ENCODE results near the gene TMEM74B. TPM values are rescaled to one million over a fixed set of nuclear protein-coding genes. Genes with fewer than 3 reads are reported as not detected.
"Not testable (repeated sequence)": the region's sequence is repeated elsewhere in the genome, so short reads cannot be mapped to it uniquely, and the experiment has no call there.

TMEM74B gene
- total and polyA plus RNA-seq, 2 donors = 0.47 to 1.3 TPM

DNA sequence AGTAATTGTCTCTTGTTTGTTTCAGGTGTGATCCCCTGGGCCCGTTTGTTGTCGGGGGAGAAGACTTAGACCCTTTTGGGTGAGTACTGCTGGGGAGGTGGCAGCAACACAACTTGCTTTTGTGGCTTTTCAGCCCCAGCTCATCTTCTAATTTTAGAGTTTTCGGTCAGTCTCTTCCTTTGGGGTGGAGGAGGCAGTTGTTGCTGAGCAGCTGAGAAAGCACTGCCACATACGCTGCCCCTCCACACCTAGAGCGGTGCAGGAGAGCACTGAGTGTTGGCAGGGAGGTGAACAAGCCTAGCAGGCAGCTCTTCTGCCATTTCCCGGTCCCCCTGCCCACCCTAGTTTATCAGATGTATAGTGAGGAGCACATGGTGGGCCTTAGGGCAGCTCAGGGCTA is 21.7 kb downstream of the TMEM74B start:
- H3K4me1 ChIP-seq (ENCODE audit: control insufficient read depth in 2 of 2, insufficient read depth in 2 of 2, low read length in 2 of 2) = no peaks in the 10 kb centered on the region
- no peak for DNase-seq (ENCODE audit: low read depth in 6 of 9, low spot score in 9 of 9)
- WGBS = 98% methylated on average over 6 of the region's 6 CpGs
- no peak overlapping the region for H3K27ac ChIP-seq (ENCODE audit: low read depth in 1 of 2, low read length in 1 of 2)
- H3K36me3 ChIP-seq (ENCODE audit: control insufficient read depth in 2 of 2, insufficient read depth in 2 of 2, low read length in 1 of 2) = peaks cover 71 to 75% of the 10 kb centered on the region in 2 donors
- H3K9me3 ChIP-seq (ENCODE audit: control insufficient read depth in 2 of 2, insufficient read depth in 1 of 2, low read length in 1 of 2) = no peaks in the 10 kb centered on the region
- no peaks in the 10 kb centered on the region for H3K27me3 ChIP-seq (ENCODE audit: control insufficient read depth in 2 of 2, insufficient read depth in 1 of 2, low read length in 1 of 2)
- no peak overlapping the region for H3K4me3 ChIP-seq (ENCODE audit: low read length in 2 of 2)

DNA sequence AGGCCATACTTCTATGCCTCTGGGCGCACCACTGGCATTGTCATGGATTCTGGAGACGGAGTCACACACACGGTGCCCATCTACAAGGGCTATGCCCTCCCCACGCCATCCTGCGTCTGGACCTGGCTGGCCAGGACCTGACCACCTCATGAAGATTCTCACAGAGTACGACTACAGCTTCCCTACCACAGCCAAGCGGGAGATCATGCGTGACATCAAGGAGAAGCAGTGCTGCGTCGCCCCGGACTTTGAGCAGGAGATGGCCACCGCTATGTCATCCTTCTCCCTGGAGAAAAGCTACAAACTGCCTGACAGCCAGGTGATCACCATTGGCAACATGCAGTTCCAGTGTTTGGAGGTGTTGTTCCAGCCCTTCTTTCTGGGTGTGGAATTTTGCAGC is 23.8 kb downstream of the TMEM74B start:
- no peaks in the 10 kb centered on the region for H3K9me3 ChIP-seq (ENCODE audit: control insufficient read depth in 2 of 2, insufficient read depth in 1 of 2, low read length in 1 of 2)
- H3K4me1 ChIP-seq (ENCODE audit: control insufficient read depth in 2 of 2, insufficient read depth in 2 of 2, low read length in 2 of 2) = no peaks in the 10 kb centered on the region
- no peak overlapping the region for H3K27ac ChIP-seq (ENCODE audit: low read depth in 1 of 2, low read length in 1 of 2)
- H3K4me3 ChIP-seq (ENCODE audit: low read length in 2 of 2) = no peak overlapping the region
- peaks cover 61 to 62% of the 10 kb centered on the region in 2 donors for H3K36me3 ChIP-seq (ENCODE audit: control insufficient read depth in 2 of 2, insufficient read depth in 2 of 2, low read length in 1 of 2)
- 98% methylated on average over 12 of the region's 12 CpGs for WGBS
- H3K27me3 ChIP-seq (ENCODE audit: control insufficient read depth in 2 of 2, insufficient read depth in 1 of 2, low read length in 1 of 2) = no peaks in the 10 kb centered on the region
- no peak for DNase-seq (ENCODE audit: low read depth in 6 of 9, low spot score in 9 of 9)

DNA sequence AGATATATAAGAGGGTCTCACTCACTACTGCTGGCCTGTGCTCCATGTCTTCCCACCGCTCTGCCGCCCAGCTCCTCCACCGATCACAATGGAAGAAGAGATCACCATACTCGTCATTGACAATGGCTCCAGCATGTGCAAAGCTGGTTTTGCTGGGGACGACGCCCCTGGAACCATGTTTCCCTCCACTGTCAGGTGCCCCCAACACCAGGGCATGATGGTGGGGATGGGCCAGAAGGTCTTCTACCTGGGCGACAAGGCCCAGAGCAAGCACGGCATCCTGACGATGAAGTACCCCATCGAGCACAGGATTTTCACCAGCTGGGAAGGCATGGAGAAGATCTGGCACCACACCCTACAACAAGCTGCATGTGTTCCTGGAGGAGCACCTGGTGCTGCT is 24.3 kb downstream of the TMEM74B start:
- WGBS = over 99% methylated on average over 10 of the region's 10 CpGs
- no peak for DNase-seq (ENCODE audit: low read depth in 6 of 9, low spot score in 9 of 9)
- no peaks in the 10 kb centered on the region for H3K9me3 ChIP-seq (ENCODE audit: control insufficient read depth in 2 of 2, insufficient read depth in 1 of 2, low read length in 1 of 2)

DNA sequence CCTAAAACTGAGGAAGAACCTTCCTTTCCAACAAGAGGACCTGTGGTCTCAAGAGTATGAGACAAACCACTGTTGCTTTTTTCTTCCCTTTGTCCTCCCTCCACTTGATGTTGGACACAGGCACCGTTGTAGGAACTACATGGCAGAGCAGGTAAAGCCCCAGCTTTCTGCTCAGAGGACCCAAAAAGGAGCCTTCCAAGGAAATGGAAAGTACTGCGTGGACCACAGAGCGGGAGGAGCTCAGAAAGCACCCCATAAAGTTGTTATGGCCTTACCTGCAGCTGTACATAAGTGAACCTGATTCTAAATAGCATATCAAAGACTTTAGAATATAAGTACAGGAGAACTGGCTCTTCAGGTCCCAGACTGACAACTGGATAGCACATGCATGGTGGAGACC is 29.4 kb downstream of the TMEM74B start:
- Histone ChIP-seq H3K4me1 (ENCODE audit: control insufficient read depth in 2 of 2, insufficient read depth in 2 of 2, low read length in 2 of 2) (no peaks in the 10 kb centered on the region), H3K27ac (ENCODE audit: low read depth in 1 of 2, low read length in 1 of 2) (no peak overlapping the region), H3K9me3 (ENCODE audit: control insufficient read depth in 2 of 2, insufficient read depth in 1 of 2, low read length in 1 of 2) (no peaks in the 10 kb centered on the region), H3K27me3 (ENCODE audit: control insufficient read depth in 2 of 2, insufficient read depth in 1 of 2, low read length in 1 of 2) (no peaks in the 10 kb centered on the region), H3K4me3 (ENCODE audit: low read length in 2 of 2) (no peak overlapping the region), H3K36me3 (ENCODE audit: control insufficient read depth in 2 of 2, insufficient read depth in 2 of 2, low read length in 1 of 2) (peaks cover 29 to 32% of the 10 kb centered on the region in 2 donors)
- no peak for DNase-seq (ENCODE audit: low read depth in 6 of 9, low spot score in 9 of 9)
- over 99% methylated on average over 3 of the region's 3 CpGs for WGBS

More for the DNA sequence above, 24.3 kb downstream of the TMEM74B start:
- no peak overlapping the region for H3K4me3 ChIP-seq (ENCODE audit: low read length in 2 of 2)
- no peaks in the 10 kb centered on the region for H3K27me3 ChIP-seq (ENCODE audit: control insufficient read depth in 2 of 2, insufficient read depth in 1 of 2, low read length in 1 of 2)
- no peaks in the 10 kb centered on the region for H3K4me1 ChIP-seq (ENCODE audit: control insufficient read depth in 2 of 2, insufficient read depth in 2 of 2, low read length in 2 of 2)
- H3K36me3 ChIP-seq (ENCODE audit: control insufficient read depth in 2 of 2, insufficient read depth in 2 of 2, low read length in 1 of 2) = peaks cover 57 to 59% of the 10 kb centered on the region in 2 donors
- H3K27ac ChIP-seq (ENCODE audit: low read depth in 1 of 2, low read length in 1 of 2) = no peak overlapping the region

DNA sequence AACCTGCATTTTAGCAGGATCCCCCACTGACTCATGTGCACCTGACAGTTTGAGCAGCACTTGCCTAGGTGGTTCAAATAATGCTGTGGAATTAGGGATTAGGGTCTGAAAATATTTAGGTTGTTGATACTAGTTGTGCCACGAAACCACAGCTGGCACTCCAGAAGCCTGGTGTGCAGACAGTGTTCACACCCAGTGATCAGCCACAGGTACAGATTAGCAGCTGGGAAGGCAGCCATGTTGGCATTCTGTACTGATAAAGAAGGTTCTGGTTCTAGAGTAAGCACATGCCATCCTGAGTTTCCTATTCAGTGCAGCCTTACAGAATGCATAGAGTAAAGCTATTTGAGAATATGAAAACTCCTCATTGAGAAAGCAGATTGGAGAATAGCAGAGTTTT is 30.1 kb downstream of the TMEM74B start:
- 98% methylated on average over 1 of the region's 1 CpG for WGBS
- Histone ChIP-seq H3K9me3 (ENCODE audit: control insufficient read depth in 2 of 2, insufficient read depth in 1 of 2, low read length in 1 of 2) (no peaks in the 10 kb centered on the region), H3K4me1 (ENCODE audit: control insufficient read depth in 2 of 2, insufficient read depth in 2 of 2, low read length in 2 of 2) (no peaks in the 10 kb centered on the region), H3K4me3 (ENCODE audit: low read length in 2 of 2) (no peak overlapping the region), H3K27me3 (ENCODE audit: control insufficient read depth in 2 of 2, insufficient read depth in 1 of 2, low read length in 1 of 2) (no peaks in the 10 kb centered on the region), H3K27ac (ENCODE audit: low read depth in 1 of 2, low read length in 1 of 2) (no peak overlapping the region), H3K36me3 (ENCODE audit: control insufficient read depth in 2 of 2, insufficient read depth in 2 of 2, low read length in 1 of 2) (peaks cover 25 to 30% of the 10 kb centered on the region in 2 donors)
- DNase-seq (ENCODE audit: low read depth in 6 of 9, low spot score in 9 of 9) = no peak

DNA sequence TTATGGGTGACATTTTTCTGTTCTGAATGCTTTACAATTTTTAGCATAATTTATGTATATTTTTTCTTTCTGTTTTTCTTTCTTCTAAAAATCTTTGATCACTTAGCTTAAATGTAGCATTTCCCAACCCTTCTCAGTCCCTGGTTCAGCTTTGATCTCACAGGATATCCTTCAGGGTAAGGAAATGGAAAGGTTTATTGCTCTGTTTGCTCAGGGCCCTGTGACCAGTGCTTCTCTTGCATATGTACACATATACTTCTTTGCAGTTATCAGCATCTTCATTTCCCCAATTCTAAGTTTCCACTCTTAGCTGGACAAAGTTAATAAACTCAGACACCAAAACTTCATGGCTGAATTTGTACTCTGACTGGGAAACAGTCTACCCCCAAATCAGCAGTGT is 30.6 kb downstream of the TMEM74B start:
- Histone ChIP-seq H3K27ac (ENCODE audit: low read depth in 1 of 2, low read length in 1 of 2) (no peak overlapping the region), H3K9me3 (ENCODE audit: control insufficient read depth in 2 of 2, insufficient read depth in 1 of 2, low read length in 1 of 2) (no peaks in the 10 kb centered on the region), H3K36me3 (ENCODE audit: control insufficient read depth in 2 of 2, insufficient read depth in 2 of 2, low read length in 1 of 2) (peaks cover 20 to 30% of the 10 kb centered on the region in 2 donors), H3K4me1 (ENCODE audit: control insufficient read depth in 2 of 2, insufficient read depth in 2 of 2, low read length in 2 of 2) (no peaks in the 10 kb centered on the region), H3K4me3 (ENCODE audit: low read length in 2 of 2) (no peak overlapping the region), H3K27me3 (ENCODE audit: control insufficient read depth in 2 of 2, insufficient read depth in 1 of 2, low read length in 1 of 2) (no peaks in the 10 kb centered on the region)
- no peak for DNase-seq (ENCODE audit: low read depth in 6 of 9, low spot score in 9 of 9)

DNA sequence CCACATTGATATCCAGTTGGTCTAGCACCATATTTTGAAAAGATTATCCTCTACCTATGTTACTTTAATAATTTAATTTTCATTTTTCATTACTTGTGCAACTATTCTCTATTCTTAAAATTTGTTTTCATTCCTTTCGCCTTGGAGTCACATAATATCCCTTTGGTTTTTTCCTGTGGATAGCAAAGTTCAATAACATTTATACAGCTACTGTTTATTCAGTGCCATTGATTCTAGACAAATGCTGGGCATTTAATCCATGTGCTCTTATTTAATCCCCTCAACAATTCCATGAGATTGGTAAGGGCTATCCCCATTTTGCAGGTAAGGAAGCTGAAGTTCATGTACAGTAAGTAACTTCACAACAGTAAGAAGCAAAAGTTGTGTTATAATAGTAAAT is 33.8 kb downstream of the TMEM74B start:
- 100% methylated on average over 1 of the region's 1 CpG for WGBS
- Histone ChIP-seq H3K4me1 (ENCODE audit: control insufficient read depth in 2 of 2, insufficient read depth in 2 of 2, low read length in 2 of 2) (no peaks in the 10 kb centered on the region), H3K4me3 (ENCODE audit: low read length in 2 of 2) (no peak overlapping the region), H3K9me3 (ENCODE audit: control insufficient read depth in 2 of 2, insufficient read depth in 1 of 2, low read length in 1 of 2) (no peaks in the 10 kb centered on the region), H3K27ac (ENCODE audit: low read depth in 1 of 2, low read length in 1 of 2) (no peak overlapping the region), H3K36me3 (ENCODE audit: control insufficient read depth in 2 of 2, insufficient read depth in 2 of 2, low read length in 1 of 2) (peaks cover 33 to 41% of the 10 kb centered on the region in 2 donors), H3K27me3 (ENCODE audit: control insufficient read depth in 2 of 2, insufficient read depth in 1 of 2, low read length in 1 of 2) (no peaks in the 10 kb centered on the region)
- no peak for DNase-seq (ENCODE audit: low read depth in 6 of 9, low spot score in 9 of 9)

DNA sequence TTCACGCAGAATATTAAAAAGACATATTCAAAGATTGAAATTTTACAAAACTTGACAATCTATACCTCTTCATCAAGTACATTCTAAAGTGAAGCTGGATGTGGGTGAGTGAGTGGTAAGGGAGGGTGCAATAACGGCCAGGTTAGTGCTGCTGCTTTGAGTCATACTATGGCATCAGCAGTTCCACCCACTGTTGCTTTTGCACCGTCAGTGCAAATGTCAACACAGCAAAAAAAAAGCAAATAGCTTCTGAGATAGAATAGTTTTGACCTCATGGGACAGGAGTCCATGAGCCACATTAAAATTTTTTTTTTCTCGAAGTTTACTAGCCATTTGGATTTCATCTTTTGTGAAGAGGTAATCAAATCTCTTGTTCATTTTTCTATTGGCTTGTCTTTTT is 34.6 kb downstream of the TMEM74B start:
- Histone ChIP-seq H3K27ac (ENCODE audit: low read depth in 1 of 2, low read length in 1 of 2) (no peak overlapping the region), H3K4me1 (ENCODE audit: control insufficient read depth in 2 of 2, insufficient read depth in 2 of 2, low read length in 2 of 2) (no peaks in the 10 kb centered on the region), H3K4me3 (ENCODE audit: low read length in 2 of 2) (no peak overlapping the region), H3K36me3 (ENCODE audit: control insufficient read depth in 2 of 2, insufficient read depth in 2 of 2, low read length in 1 of 2) (peaks cover 30 to 42% of the 10 kb centered on the region in 2 donors), H3K27me3 (ENCODE audit: control insufficient read depth in 2 of 2, insufficient read depth in 1 of 2, low read length in 1 of 2) (no peaks in the 10 kb centered on the region), H3K9me3 (ENCODE audit: control insufficient read depth in 2 of 2, insufficient read depth in 1 of 2, low read length in 1 of 2) (no peaks in the 10 kb centered on the region)
- 94% methylated on average over 4 of the region's 4 CpGs for WGBS
- DNase-seq (ENCODE audit: low read depth in 6 of 9, low spot score in 9 of 9) = no peak

DNA sequence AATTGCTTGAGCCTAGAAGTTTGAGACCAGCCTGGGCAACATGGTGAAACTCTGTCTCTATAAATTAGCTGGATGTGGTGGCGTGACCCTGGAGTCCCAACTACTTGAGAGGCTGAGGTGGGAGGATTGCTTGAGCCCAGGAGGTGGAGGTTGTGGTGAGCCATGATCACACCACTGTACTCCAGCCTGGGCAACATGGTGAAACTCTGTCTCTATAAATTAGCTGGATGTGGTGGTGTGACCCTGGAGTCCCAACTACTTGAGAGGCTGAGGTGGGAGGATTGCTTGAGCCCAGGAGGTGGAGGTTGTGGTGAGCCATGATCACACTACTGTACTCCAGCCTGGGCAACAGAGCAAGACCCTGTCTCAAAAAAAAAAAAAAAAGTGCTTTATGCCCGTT is 35.0 kb downstream of the TMEM74B start:
- not testable (repeated sequence) for H3K4me3 ChIP-seq (ENCODE audit: low read length in 2 of 2); DNase-seq (ENCODE audit: low read depth in 6 of 9, low spot score in 9 of 9); H3K27ac ChIP-seq (ENCODE audit: low read depth in 1 of 2, low read length in 1 of 2); H3K27me3 ChIP-seq (ENCODE audit: control insufficient read depth in 2 of 2, insufficient read depth in 1 of 2, low read length in 1 of 2); H3K4me1 ChIP-seq (ENCODE audit: control insufficient read depth in 2 of 2, insufficient read depth in 2 of 2, low read length in 2 of 2); H3K9me3 ChIP-seq (ENCODE audit: control insufficient read depth in 2 of 2, insufficient read depth in 1 of 2, low read length in 1 of 2)
- peaks cover 27 to 41% of the 10 kb centered on the region in 2 donors for H3K36me3 ChIP-seq (ENCODE audit: control insufficient read depth in 2 of 2, insufficient read depth in 2 of 2, low read length in 1 of 2)
- 98% methylated on average over 2 of the region's 2 CpGs for WGBS

DNA sequence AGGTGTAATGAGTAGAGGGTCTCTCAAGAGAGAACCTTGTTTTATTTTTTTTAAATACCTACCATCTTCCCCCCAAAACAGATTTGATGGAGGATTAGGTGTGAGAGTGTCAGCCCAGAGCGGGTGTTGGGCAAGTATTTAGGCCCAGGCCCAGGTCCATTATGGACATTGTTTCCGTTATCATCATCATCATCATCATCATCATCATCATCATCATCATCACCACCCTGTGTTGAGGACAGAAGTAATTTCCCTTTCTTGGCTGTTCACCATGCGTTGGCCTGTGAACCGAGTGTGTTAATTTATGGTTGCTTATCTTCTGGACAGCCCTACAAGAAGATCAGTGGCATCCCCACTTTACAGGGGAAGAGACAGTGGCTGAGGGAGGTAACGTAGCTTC is 37.8 kb downstream of the TMEM74B start:
- Histone ChIP-seq H3K36me3 (ENCODE audit: control insufficient read depth in 2 of 2, insufficient read depth in 2 of 2, low read length in 1 of 2) (peaks cover 24 to 27% of the 10 kb centered on the region in 2 donors), H3K9me3 (ENCODE audit: control insufficient read depth in 2 of 2, insufficient read depth in 1 of 2, low read length in 1 of 2) (no peaks in the 10 kb centered on the region), H3K27ac (ENCODE audit: low read depth in 1 of 2, low read length in 1 of 2) (no peak overlapping the region), H3K4me1 (ENCODE audit: control insufficient read depth in 2 of 2, insufficient read depth in 2 of 2, low read length in 2 of 2) (no peaks in the 10 kb centered on the region), H3K27me3 (ENCODE audit: control insufficient read depth in 2 of 2, insufficient read depth in 1 of 2, low read length in 1 of 2) (no peaks in the 10 kb centered on the region), H3K4me3 (ENCODE audit: low read length in 2 of 2) (no peak overlapping the region)
- DNase-seq (ENCODE audit: low read depth in 6 of 9, low spot score in 9 of 9) = no peak
- WGBS = 98% methylated on average over 5 of the region's 5 CpGs
